HuH-7 (cell line): ENCODE measurements around the gene RET.

Experiments used
- DNase-seq: peaks from one replicate; pipeline ENCODE4 v3.0.0; 2011; ENCODE audit warnings: low spot score

The RET gene

GRCh38 chr10:43044961-43045621 is 31.8 kb upstream of the RET start:
- DNase-seq: no peak

GRCh38 chr10:43045631-43046287 is 31.1 kb upstream of the RET start:
- no peak for DNase-seq

- no peak for DNase-seq
Measured at GRCh38 chr10:43046288-43046991, 30.4 kb upstream of the RET start.

DNA sequence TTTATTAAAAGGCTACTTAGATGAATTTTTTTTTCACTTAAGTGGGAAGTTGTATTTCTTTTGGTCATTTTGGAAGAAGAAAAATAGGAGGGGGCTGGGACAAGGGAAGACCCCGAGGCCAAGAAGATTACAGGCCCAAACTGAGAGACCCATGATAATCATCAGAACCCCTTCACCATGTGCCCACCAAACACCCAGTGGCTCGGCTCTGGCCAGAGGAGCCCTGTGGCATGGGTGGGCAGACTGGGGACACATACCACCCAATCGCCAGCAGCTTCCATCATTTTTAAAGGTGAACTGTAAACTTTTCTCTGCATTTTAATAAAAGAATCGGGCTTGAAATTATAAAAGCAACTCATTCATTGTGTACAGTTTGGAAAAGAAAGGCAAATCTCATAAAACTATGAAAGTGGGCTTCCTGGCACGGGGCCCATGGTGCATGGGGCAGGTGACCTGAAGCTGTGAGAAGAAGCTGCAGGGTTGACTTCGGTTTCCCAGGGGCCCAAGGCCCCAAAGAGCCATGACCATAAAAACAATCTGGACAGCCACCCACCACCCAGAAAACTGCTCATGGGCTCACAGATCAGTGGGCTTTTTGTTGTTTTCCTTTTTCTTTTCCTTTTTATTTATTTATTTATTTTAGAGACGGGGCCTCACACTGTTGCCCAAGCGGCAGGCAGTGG is 29.4 kb upstream of the RET start:
- no peak for DNase-seq

DNA sequence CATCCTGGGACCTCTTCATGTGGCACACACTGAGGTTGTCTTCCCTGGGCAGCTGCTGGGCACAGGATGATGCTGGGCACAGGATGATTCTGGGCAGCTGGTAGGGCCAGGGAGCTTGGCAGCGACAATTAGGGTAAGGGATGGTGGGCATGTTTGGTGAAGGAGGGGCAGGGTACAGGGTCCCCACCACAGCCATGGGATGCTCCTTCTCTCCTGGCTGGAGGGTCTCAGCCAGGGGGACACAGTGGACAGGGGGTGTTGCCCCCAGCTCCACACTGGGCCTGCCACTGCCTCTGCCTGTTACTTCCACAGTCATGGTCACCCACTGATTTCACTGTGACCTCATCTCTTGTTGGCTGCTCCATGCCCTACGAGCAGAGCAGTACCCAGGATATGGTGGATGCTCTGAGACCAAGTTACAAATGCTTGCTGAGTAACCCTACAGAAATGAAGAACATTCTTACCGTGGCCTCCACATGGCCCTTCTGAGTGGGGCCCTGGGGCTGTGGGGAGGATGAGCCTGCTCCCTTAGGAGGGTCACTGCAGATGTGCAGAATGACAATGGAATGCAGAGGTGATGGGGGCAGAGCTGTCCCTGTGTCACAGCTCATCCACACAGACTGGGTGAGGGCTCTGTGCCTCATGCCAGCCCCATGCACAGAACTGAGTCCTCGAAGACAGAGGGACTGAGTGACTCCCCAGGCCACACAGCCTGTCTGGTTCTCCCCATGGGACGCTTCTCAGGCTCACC is 28.4 kb upstream of the RET start:
- DNase-seq: no peak

- no peak for DNase-seq
Measured at GRCh38 chr10:43049081-43049551, 27.8 kb upstream of the RET start.

GRCh38 chr10:43050011-43050410 is 26.9 kb upstream of the RET start:
- DNase-seq: no peak

GRCh38 chr10:43053825-43054224 is 23.0 kb upstream of the RET start:
- DNase-seq: no peak

GRCh38 chr10:43054593-43054992 is 22.3 kb upstream of the RET start:
- DNase-seq: no peak

DNA sequence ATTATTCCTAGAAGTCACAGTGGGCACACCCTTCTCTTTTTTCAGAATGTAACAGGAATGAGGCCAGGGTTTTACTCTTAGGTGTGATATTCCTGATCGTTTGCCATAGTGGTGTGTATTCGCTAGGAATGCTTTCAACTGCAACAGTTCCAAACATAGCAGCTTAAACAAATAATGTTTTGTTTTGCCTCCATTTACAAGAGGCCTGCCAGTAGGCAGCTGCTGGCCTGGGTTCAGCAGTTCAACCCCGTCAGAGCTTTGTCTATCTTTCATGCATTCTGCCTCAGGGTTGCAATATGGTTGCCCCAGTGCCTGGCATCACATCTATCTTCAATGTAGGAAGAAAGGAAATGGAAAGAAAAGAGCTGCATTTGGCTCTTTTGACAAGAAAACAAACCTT is 21.7 kb upstream of the RET start:
- no peak for DNase-seq

GRCh38 chr10:43055991-43056567 is 20.8 kb upstream of the RET start:
- no peak for DNase-seq

DNA sequence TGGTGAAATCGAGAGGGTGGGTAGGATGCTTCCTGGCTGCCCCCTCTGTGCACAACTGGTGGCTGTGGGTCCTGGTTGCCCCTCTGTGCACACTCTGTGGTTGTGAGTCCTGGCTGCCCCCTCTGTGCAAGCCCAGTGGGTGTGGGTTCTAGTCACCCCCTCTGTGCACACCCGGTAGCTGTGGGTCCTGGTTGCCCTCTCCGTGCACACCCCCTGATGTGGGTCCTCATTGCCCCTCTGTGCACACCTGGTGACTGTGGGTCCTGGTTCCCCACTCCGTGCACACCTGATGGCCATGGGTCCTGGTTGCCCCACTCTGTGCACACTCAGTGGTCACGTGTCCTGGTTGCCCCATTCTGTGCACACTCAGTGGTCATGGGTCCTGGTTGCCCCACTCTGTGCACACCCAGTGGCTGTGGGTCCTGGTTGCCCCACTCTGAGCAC is 20.3 kb upstream of the RET start:
- no peak for DNase-seq

DNA sequence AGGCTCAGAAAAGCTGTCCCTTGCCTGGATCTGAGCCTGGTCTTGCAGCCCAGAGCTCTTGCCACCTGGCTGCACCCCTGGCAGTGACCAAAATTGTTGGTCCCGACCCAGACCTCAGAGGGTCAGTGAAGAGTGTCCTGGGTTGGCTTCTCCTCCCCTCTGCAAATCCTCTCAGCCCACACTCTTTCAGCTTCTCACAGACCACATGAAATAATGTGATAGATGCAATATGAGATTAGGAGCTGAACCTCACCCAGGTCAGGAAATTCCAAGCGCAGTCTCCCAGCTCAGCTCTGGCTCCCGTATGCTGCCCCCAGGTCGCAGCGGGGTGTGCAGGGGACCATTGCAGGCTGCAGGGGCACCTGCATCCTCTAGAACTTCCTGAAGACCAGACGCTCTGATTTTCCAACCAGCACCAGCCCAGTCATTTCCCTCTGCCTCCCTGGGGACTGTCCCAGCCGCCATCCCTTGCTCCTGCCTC is 19.6 kb upstream of the RET start:
- DNase-seq: no peak

- DNase-seq: no peak
Measured at GRCh38 chr10:43057831-43058340, 19.0 kb upstream of the RET start.

GRCh38 chr10:43058716-43059335 is 18.0 kb upstream of the RET start:
- no peak for DNase-seq

DNA sequence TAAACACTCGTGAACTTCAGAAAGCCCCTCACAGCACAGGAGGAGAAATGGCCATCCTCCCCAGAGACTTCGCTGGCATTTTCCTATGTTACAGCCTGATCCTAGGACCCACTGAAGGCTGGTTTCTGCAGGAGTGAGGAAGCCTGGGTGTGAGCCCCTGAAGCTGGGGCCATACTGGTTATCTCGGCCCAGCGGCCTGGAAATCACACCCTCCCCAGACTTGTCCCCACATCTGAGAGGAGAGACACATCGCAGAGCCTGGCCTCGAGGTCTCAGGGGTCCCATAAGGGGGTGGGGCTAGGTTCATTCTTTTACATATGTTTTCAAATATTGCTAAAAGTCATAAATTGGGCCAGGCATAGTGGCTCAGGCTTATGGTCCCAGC is 17.5 kb upstream of the RET start:
- DNase-seq: no peak

- DNase-seq: no peak
Measured at GRCh38 chr10:43059828-43060227, 17.0 kb upstream of the RET start.

- DNase-seq: no peak
Measured at GRCh38 chr10:43060291-43060690, 16.6 kb upstream of the RET start.

DNA sequence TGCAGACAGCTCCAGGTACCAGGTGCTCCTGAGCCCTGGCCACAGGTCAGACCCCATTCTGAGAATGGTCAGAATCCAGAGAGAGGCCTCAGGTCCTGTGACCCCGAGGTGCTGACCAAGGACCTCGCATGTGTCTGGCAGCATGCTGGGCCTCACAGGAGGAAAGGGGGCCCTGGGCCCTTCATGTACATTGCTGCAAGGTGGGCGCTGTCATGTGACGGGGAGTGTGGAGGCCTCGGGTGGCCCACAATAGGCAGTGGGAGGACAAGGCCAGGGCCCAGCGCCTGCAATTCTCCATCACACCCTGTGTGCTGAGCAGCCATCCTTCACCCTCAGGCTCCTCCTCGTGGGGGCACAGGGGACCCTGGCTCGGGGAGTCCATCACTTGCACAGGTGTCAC is 15.5 kb upstream of the RET start:
- no peak for DNase-seq

- DNase-seq: no peak
Measured at GRCh38 chr10:43061760-43062159, 15.1 kb upstream of the RET start.
